Placental pericyte (primary cell): ENCODE data around the gene EFNA5. TPM values are rescaled to one million over a fixed set of nuclear protein-coding genes. Genes with fewer than 3 reads are reported as not detected.

Source experiments
- total RNA-seq: library from RNA; depleted of rRNA; stranded (reverse); fragments of >200 nt; gene quantifications from 2 replicates; pipeline ENCODE4 v1.2.3, GENCODE V29; 2012

EFNA5 gene
- total RNA-seq, result 0.66 and 7.3 TPM in 2 replicates

GRCh38 chr5:107670932-107671741, at the start of gene EFNA5:
Gene EFNA5, minus strand, starts transcription at chr5:107670937.

